Mononuclear cell (primary cell): ENCODE data around the gene RND1. TPM values are rescaled to one million over a fixed set of nuclear protein-coding genes. Genes with fewer than 3 reads are reported as not detected.

Source experiments
- H3K27me3 ChIP-seq: 2 replicates; pipeline ENCODE4 v1.6.0; 2011; ENCODE audit warnings: low read length, control low read depth; ENCODE audit not compliant: insufficient read depth
- H3K4me1 ChIP-seq: 2 replicates; pipeline ENCODE4 v1.5.1; 2011; ENCODE audit warnings: mild to moderate bottlenecking, low read length, control low read depth; ENCODE audit not compliant: insufficient read depth
- H3K4me3 ChIP-seq: 2 replicates; pipeline ENCODE4 v1.5.1; 2011; ENCODE audit warnings: mild to moderate bottlenecking, low read length, moderate library complexity
- H3K9me3 ChIP-seq: 2 replicates; pipeline ENCODE4 v1.5.1; 2011; ENCODE audit warnings: low read depth, mild to moderate bottlenecking, control low read depth, low read length
- total RNA-seq: library from RNA; depleted of rRNA; stranded (reverse); fragments of >200 nt; gene quantifications from one replicate; pipeline ENCODE4 v1.2.3, GENCODE V29; 2012

The RND1 gene
- total RNA-seq, 1 donor, result 6.2 TPM

- Histone ChIP-seq H3K4me1 (peaks cover 33% of the 10 kb centered on the region), H3K27me3 (peaks cover 27% of the 10 kb centered on the region), H3K9me3 (no peaks in the 10 kb centered on the region), H3K4me3 (peak overlapping the region; percentile 56)
Observed at GRCh38 chr12:48814262-48815125, 51.2 kb downstream of the RND1 start.

GRCh38 chr12:48813465-48814261 is 52.0 kb downstream of the RND1 start:
- Histone ChIP-seq H3K27me3 (peaks cover 22% of the 10 kb centered on the region), H3K9me3 (no peaks in the 10 kb centered on the region), H3K4me1 (peaks cover 33% of the 10 kb centered on the region), H3K4me3 (peak overlapping the region; percentile 56)

GRCh38 chr12:48812389-48812788 is 53.3 kb downstream of the RND1 start:
- Histone ChIP-seq H3K4me3 (no peak overlapping the region), H3K4me1 (peaks cover 26% of the 10 kb centered on the region), H3K9me3 (no peaks in the 10 kb centered on the region), H3K27me3 (peaks cover 15% of the 10 kb centered on the region)

GRCh38 chr12:48811437-48812090 is 54.1 kb downstream of the RND1 start:
- Histone ChIP-seq H3K27me3 (peaks cover 7% of the 10 kb centered on the region), H3K4me3 (no peak overlapping the region), H3K4me1 (peaks cover 21% of the 10 kb centered on the region), H3K9me3 (no peaks in the 10 kb centered on the region)

DNA sequence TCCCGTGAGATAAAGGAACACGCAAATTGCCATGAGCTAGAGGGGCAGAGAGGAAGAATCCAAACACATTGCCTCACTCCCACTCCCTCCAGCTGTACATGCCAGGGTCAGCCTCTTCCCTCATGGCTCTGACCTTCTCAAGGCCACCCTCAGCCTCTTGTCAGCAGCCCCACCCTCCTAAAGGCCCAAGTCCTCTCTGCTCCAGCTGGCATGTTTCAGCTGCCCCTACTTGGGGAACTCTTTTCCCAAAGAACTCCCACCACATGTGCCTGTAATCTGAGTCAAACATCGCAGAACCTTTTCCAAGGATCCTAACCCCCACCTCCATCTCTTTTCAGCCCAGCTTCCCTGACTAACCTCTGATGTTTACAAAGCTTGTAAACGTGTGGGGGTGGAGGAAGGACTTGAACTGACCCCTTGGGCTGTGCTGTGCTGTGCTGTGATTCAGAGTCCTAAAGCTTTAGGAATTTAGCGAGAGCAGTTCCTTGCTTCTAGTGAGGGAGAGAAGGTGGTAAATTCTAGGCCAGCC is 54.7 kb downstream of the RND1 start:
- H3K4me3 ChIP-seq, result no peak overlapping the region
- no peaks in the 10 kb centered on the region for H3K9me3 ChIP-seq
- H3K4me1 ChIP-seq, result peaks cover 16% of the 10 kb centered on the region
- H3K27me3 ChIP-seq, result peaks cover under 1% of the 10 kb centered on the region

GRCh38 chr12:48807981-48808380 is 57.7 kb downstream of the RND1 start:
- H3K27me3 ChIP-seq, result no peaks in the 10 kb centered on the region
- H3K9me3 ChIP-seq, result no peaks in the 10 kb centered on the region
- H3K4me3 ChIP-seq, result no peak overlapping the region
- no peaks in the 10 kb centered on the region for H3K4me1 ChIP-seq

Other genes with a start within 250 kb of the RND1 start
- gene KANSL2, start 183.6 kb downstream of the RND1 start, total RNA-seq, result 195 TPM
- 120 TPM for gene CCNT1, start 149.2 kb downstream of the RND1 start, total RNA-seq
- gene ADCY6, start 76.8 kb downstream of the RND1 start, total RNA-seq, result 0.52 TPM
- 0.63 TPM for gene CACNB3, start 47.4 kb downstream of the RND1 start, total RNA-seq
- gene DDX23, start 13.7 kb downstream of the RND1 start, total RNA-seq, result 51.9 TPM
- gene FKBP11, start 59.6 kb upstream of the RND1 start, total RNA-seq, result 25.0 TPM
- gene ARF3, start 91.6 kb upstream of the RND1 start, total RNA-seq, result 38.2 TPM
- 0.94 TPM for gene WNT10B, start 105.9 kb upstream of the RND1 start, total RNA-seq
- gene WNT1, start 112.5 kb upstream of the RND1 start, total RNA-seq, result 0.10 TPM
- 0.21 TPM for gene DDN, start 133.5 kb upstream of the RND1 start, total RNA-seq
- 29.8 TPM for gene PRKAG1, start 152.9 kb upstream of the RND1 start, total RNA-seq
- gene KMT2D, start 194.9 kb upstream of the RND1 start, total RNA-seq, result 47.8 TPM
- 2.5 TPM for gene RHEBL1, start 204.1 kb upstream of the RND1 start, total RNA-seq
- 0.21 TPM for gene DHH, start 228.9 kb upstream of the RND1 start, total RNA-seq
- 133 TPM for gene LMBR1L, start 245.0 kb upstream of the RND1 start, total RNA-seq